ENCODE measurements around the gene PER1.
A peak's percentile ranks its signal among the peaks of the same experiment; 100 is the strongest.

PER1 gene

GRCh38 chr17:8126491-8127066 lies 25.6 kb downstream of the PER1 start:
- Histone ChIP-seq H3K4me3 (peak overlapping the region; percentile 56 to 70), H3K27me3 (peaks cover 0 to 10% of the 10 kb centered on the region in 2 donors), H3K9me3 (no peaks in the 10 kb centered on the region), H3K27ac (peak overlapping the region; percentile 64 to 68), H3K36me3 (no peaks in the 10 kb centered on the region), H3K4me1 (peaks cover 0 to 57% (median 48%) of the 10 kb centered on the region in 4 donors)
- DNase-seq, result no peak
- intact Hi-C loops (cut with DNase I; ENCODE audit: low total_unique reads), result no loop called here
- TF ChIP-seq CTCF (IDR thresholded peaks at IDR 0.05), result no peak

- peaks cover 0 to 62% (median 53%) of the 10 kb centered on the region in 4 donors for H3K4me1 ChIP-seq
- intact Hi-C loops (cut with DNase I; ENCODE audit: low total_unique reads), result no loop called here
- no peak for DNase-seq
- H3K36me3 ChIP-seq, result no peaks in the 10 kb centered on the region
- peak overlapping the region; percentile 56 to 70 for H3K4me3 ChIP-seq
- H3K27ac ChIP-seq, result peak overlapping the region; percentile 64 to 68
- no peak for TF ChIP-seq CTCF (IDR thresholded peaks at IDR 0.05)
- peaks cover 0 to 10% of the 10 kb centered on the region in 2 donors for H3K27me3 ChIP-seq
- H3K9me3 ChIP-seq, result no peaks in the 10 kb centered on the region
Observed at GRCh38 chr17:8125947-8126490, 26.2 kb downstream of the PER1 start.

- no peak for TF ChIP-seq CTCF (IDR thresholded peaks at IDR 0.05)
- Histone ChIP-seq H3K27ac (peak overlapping the region; percentile 64 to 68), H3K27me3 (peaks cover 0 to 10% of the 10 kb centered on the region in 2 donors), H3K36me3 (no peaks in the 10 kb centered on the region), H3K9me3 (no peaks in the 10 kb centered on the region), H3K4me1 (peaks cover 0 to 69% (median 59%) of the 10 kb centered on the region in 4 donors), H3K4me3 (peak overlapping the region; percentile 56 to 70)
- intact Hi-C loops (cut with DNase I; ENCODE audit: low total_unique reads), result no loop called here
- peak; percentile 85 to 91 for DNase-seq
Observed at GRCh38 chr17:8125154-8125946, 26.9 kb downstream of the PER1 start.

- Histone ChIP-seq H3K27ac (peak overlapping the region in 1 of 2 donors; percentile 24), H3K9me3 (no peaks in the 10 kb centered on the region), H3K4me3 (peak overlapping the region; percentile 51 to 70), H3K4me1 (peaks cover 0 to 75% (median 63%) of the 10 kb centered on the region in 4 donors), H3K27me3 (peaks cover 0 to 6% of the 10 kb centered on the region in 2 donors), H3K36me3 (no peaks in the 10 kb centered on the region)
- intact Hi-C loops (cut with DNase I; ENCODE audit: low total_unique reads), result loop anchor here (5.0 kb wide), 1 partner anchor 38 kb away; the partner anchor contains the start of gene VAMP2
- DNase-seq, result no peak
- TF ChIP-seq CTCF (IDR thresholded peaks at IDR 0.05), result no peak
Observed at GRCh38 chr17:8124350-8125153, 27.7 kb downstream of the PER1 start.

GRCh38 chr17:8123695-8124349 lies 28.4 kb downstream of the PER1 start, which contains the start of gene HES7:
HES7 (minus strand) TSS chr17:8124106; CDS start chr17:8124084, 22 bp downstream.
- no peak for TF ChIP-seq CTCF (IDR thresholded peaks at IDR 0.05)
- Histone ChIP-seq H3K9me3 (no peaks in the 10 kb centered on the region), H3K27ac (peak within 1 kb of the TSS; percentile 23 to 40), H3K27me3 (peaks cover 0 to 4% of the 10 kb centered on the region in 2 donors), H3K4me1 (peaks cover 0 to 75% (median 63%) of the 10 kb centered on the region in 4 donors), H3K36me3 (no peaks in the 10 kb centered on the region), H3K4me3 (peak within 1 kb of the TSS; percentile 51 to 70)
- DNase-seq, result no peak
- intact Hi-C loops (cut with DNase I; ENCODE audit: low total_unique reads), result loop anchor here (5.0 kb wide), 1 partner anchor 38 kb away; the partner anchor contains the start of gene VAMP2
